Thyroid gland (tissue), 4 donors: ENCODE measurements around the gene PLEKHA6.

ENCODE experiments used
- CTCF ChIP-seq, 6 experiments: fragments of 200-600 bp in 3 of 6; fragments of 450-650 bp in 3 of 6; sonication (generic) in 3 of 6; IDR thresholded peaks; one replicate each; pipeline ENCODE4 v1.5.1; 2016 to 2019; ENCODE audit warnings: antibody characterized with exemption in 6 of 6, mild to moderate bottlenecking in 2 of 6, inconsistent platforms in 1 of 6, moderate library complexity in 1 of 6
- POLR2A ChIP-seq, 2 donors: fragments of 450-650 bp; IDR thresholded peaks; one replicate each; pipeline ENCODE4 v1.6.1; 2017; ENCODE audit warnings: antibody characterized with exemption in 2 of 2, mild to moderate bottlenecking in 2 of 2, moderate library complexity in 1 of 2

GRCh38 chr1:204172404-204173029 is 187.2 kb downstream of the PLEKHA6 start:
- TF ChIP-seq CTCF (IDR thresholded peaks at IDR 0.05) (no peak), POLR2A (IDR thresholded peaks at IDR 0.05) (no peak)
